NB4 (cell line): ENCODE measurements around the gene CNNM2.

Source experiments
- MYC ChIP-seq: IDR thresholded peaks from 2 replicates; pipeline ENCODE4 v1.6.1; 2011; ENCODE audit warnings: low read depth, low read length
- TF ChIP-seq, protein P1 (sequence below): IDR thresholded peaks from one replicate; pipeline ENCODE4 v1.5.1; 2012; ENCODE audit warnings: low read depth, low read length
- TF ChIP-seq, protein P2 (sequence below): IDR thresholded peaks from 2 replicates; pipeline ENCODE4 v1.6.1; 2011; ENCODE audit warnings: low read depth, low read length

DNA sequence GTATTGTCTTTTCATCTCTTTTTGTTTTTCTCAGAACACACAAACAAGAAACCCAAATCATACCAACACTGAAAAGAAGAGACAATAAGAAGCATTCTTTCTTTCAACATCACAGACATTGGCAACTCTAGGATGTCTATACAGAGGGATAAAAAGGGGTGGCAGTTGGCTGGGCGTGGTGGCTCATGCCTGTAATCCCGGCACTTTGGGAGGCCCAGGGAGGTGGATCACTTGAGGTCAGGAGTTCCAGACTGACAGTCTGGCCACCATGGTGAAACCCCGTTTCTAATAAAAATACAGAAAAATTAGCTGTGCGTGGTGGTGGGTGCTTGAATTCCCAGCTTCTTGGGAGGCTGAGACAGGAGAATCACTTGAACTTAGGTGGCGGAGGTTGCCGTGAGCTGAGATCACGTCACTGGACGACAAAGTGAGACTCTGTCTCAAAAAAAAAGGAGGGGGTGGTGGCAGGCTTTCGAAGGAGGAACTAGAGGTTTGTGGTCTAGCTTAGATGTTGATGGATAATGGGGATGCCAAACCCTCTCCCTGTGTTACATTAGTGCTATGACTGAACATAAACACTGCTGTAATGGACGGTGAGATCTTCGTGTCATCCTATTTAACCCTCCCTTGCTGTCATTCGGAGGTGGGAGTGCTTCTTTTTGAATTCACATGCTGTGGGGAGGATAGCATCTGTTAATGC, 9.4 kb downstream of the CNNM2 start:
- TF ChIP-seq, protein P1, sequence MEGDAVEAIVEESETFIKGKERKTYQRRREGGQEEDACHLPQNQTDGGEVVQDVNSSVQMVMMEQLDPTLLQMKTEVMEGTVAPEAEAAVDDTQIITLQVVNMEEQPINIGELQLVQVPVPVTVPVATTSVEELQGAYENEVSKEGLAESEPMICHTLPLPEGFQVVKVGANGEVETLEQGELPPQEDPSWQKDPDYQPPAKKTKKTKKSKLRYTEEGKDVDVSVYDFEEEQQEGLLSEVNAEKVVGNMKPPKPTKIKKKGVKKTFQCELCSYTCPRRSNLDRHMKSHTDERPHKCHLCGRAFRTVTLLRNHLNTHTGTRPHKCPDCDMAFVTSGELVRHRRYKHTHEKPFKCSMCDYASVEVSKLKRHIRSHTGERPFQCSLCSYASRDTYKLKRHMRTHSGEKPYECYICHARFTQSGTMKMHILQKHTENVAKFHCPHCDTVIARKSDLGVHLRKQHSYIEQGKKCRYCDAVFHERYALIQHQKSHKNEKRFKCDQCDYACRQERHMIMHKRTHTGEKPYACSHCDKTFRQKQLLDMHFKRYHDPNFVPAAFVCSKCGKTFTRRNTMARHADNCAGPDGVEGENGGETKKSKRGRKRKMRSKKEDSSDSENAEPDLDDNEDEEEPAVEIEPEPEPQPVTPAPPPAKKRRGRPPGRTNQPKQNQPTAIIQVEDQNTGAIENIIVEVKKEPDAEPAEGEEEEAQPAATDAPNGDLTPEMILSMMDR, result no peak
- TF ChIP-seq, protein P2, sequence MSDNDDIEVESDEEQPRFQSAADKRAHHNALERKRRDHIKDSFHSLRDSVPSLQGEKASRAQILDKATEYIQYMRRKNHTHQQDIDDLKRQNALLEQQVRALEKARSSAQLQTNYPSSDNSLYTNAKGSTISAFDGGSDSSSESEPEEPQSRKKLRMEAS, result no peak
- no peak for TF ChIP-seq MYC
